Retinal pigment epithelial cell (primary cell): ENCODE results near the gene PHETA1.

Source experiments
- DNase-seq: peaks from one replicate; pipeline ENCODE4 v3.0.0-alpha.2; 2010; ENCODE audit warnings: low read depth
- H3K4me3 ChIP-seq: 2 replicates; pipeline ENCODE4 v1.5.1; 2011; ENCODE audit warnings: mild to moderate bottlenecking, low read length, control low read depth, moderate library complexity
- TF ChIP-seq, protein P1 (sequence below): conservative IDR thresholded peaks from 2 replicates; pipeline ENCODE4 v1.5.1; 2011; ENCODE audit warnings: low read depth, low read length, control low read depth, inconsistent platforms

Gene PHETA1

GRCh38 chr12:111321317-111321716 lies 47.6 kb downstream of the PHETA1 start:
- no peak for DNase-seq
- TF ChIP-seq, protein P1, sequence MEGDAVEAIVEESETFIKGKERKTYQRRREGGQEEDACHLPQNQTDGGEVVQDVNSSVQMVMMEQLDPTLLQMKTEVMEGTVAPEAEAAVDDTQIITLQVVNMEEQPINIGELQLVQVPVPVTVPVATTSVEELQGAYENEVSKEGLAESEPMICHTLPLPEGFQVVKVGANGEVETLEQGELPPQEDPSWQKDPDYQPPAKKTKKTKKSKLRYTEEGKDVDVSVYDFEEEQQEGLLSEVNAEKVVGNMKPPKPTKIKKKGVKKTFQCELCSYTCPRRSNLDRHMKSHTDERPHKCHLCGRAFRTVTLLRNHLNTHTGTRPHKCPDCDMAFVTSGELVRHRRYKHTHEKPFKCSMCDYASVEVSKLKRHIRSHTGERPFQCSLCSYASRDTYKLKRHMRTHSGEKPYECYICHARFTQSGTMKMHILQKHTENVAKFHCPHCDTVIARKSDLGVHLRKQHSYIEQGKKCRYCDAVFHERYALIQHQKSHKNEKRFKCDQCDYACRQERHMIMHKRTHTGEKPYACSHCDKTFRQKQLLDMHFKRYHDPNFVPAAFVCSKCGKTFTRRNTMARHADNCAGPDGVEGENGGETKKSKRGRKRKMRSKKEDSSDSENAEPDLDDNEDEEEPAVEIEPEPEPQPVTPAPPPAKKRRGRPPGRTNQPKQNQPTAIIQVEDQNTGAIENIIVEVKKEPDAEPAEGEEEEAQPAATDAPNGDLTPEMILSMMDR: no peak
- H3K4me3 ChIP-seq: no peak overlapping the region

DNA sequence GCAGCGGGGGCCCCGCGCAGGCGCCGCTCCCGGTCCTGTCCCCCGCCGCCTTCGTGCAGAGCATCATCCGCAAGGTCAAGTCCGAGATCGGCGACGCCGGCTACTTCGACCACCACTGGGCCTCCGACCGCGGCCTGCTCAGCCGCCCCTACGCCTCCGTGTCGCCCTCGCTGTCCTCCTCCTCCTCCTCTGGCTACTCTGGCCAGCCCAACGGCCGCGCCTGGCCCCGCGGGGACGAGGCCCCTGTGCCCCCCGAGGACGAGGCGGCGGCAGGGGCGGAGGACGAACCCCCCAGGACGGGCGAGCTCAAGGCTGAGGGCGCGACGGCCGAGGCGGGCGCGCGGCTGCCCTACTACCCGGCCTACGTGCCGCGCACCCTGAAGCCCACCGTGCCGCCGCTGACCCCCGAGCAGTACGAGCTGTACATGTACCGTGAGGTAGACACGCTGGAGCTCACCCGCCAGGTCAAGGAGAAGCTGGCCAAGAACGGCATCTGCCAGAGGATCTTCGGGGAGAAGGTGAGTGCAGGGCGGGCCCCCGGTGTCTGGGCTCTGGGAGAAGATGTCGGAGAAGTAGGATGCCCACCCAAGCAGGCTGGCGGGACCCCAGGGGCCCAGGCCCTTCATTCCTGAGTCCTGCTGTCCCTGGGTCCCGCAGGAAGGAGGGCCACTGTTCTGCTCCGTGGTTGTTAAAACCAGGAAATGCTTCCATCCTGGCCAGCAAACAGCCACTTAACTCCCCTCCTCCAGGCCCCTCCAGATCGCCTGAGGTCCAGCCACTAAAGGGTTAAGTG lies 48.4 kb downstream of the PHETA1 start:
- TF ChIP-seq, protein P1: no peak
- no peak for DNase-seq
- H3K4me3 ChIP-seq: no peak overlapping the region

DNA sequence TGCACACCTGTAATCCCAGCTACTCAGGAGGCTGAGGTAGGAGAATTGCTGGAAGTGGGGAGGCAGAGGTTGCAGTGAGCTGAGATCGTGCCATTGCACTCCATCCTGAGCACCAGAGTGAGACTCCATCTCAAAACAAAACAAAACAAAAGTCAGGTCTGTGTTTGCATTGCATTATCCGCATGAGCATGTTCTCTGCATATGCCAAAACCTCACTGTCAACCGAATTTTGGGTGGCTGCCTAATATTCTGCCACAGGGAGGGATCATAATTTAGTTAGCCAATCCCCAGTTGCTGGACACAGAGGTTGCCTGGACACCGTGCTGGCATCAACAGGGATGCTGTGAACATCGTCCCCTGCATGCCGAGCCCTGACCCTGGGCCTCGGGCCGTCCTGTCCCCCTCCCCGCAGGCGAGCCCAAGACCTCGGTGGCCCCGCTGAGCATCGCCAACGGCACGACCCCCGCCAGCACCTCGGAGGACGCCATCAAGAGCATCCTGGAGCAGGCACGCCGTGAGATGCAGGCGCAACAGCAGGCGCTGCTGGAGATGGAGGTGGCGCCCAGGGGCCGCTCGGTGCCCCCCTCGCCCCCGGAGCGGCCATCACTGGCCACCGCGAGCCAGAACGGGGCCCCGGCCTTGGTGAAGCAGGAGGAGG lies 49.2 kb downstream of the PHETA1 start:
- no peak for DNase-seq
- H3K4me3 ChIP-seq: no peak overlapping the region
- TF ChIP-seq, protein P1: no peak

DNA sequence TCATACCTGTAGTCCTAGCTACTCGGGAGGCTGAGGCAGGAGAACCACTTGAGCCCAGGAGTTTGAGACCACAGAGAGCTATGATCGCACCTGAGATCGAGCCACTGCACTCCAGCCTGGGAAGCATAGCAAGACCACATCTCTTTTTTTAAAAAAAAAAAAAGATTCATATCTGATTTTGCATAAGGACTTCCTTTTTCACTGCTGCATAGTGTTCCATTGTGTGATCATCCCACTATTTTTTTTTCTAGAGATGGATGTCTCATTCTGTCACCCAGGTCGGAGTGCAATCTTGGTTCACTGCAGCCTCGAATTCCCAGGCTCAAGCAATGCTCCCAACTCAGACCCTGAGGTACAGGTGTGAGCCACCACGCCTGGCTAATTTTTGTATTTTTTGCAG lies 50.4 kb downstream of the PHETA1 start:
- TF ChIP-seq, protein P1: no peak
- no peak for DNase-seq
- H3K4me3 ChIP-seq: no peak overlapping the region

GRCh38 chr12:111316671-111317070 lies 52.2 kb downstream of the PHETA1 start:
- DNase-seq: no peak
- H3K4me3 ChIP-seq: no peak overlapping the region
- TF ChIP-seq, protein P1: no peak

- H3K4me3 ChIP-seq: no peak overlapping the region
- no peak for DNase-seq
- TF ChIP-seq, protein P1: no peak
Observed at GRCh38 chr12:111314953-111315539, 53.8 kb downstream of the PHETA1 start.
